SK-N-SH (cell line): ENCODE data around the gene NDOR1. TPM values are rescaled to one million over a fixed set of nuclear protein-coding genes. Genes with fewer than 3 reads are reported as not detected.

ENCODE experiments used
- CTCF ChIA-PET: fragments of 300-600, 350-600 bp; formaldehyde crosslinking; extraction: SDS; loops from one replicate; lab custom pipeline; 2021; lab: Yijun Ruan, JAX
- POLR2A ChIA-PET: fragments of 350-600 bp; sonication (Branson Sonifier 250); formaldehyde crosslinking; extraction: SDS; loops from one replicate; lab custom pipeline; 2020; ENCODE audit warnings: antibody characterized with exemption, inconsistent platforms; lab: Yijun Ruan, JAX
- DNase-seq: peaks from one replicate; pipeline ENCODE4 v3.0.0; 2012
- H2AFZ ChIP-seq: fragments of 200-600 bp; sonication (generic); 2 replicates; pipeline ENCODE4 v1.8.1; 2016; ENCODE audit warnings: antibody characterized with exemption, mild to moderate bottlenecking, low read depth
- H3F3A ChIP-seq: fragments of 200-600 bp; sonication (generic); replicated peaks from 2 replicates; pipeline ENCODE3; 2016; ENCODE audit warnings: antibody characterized with exemption, mild to moderate bottlenecking; ENCODE audit not compliant: insufficient read depth
- H3K27ac ChIP-seq, 2 experiments: fragments of 200-500 bp in 1 of 2; fragments of 200-600 bp in 1 of 2; sonication (Bioruptor generic) in 1 of 2; sonication (generic), shearing (Covaris generic) in 1 of 2; 2 replicates each; pipeline versions ENCODE4 v1.5.1 to v1.6.1; 2014 to 2016; ENCODE audit warnings: low read depth in 2 of 2, inconsistent platforms in 1 of 2, low read length in 1 of 2, mild to moderate bottlenecking in 1 of 2, mixed read lengths in 1 of 2
- H3K27me3 ChIP-seq: fragments of 200-600 bp; sonication (generic), shearing (Covaris generic); 2 replicates; pipeline ENCODE4 v1.6.1; 2016; ENCODE audit warnings: mixed run types; ENCODE audit not compliant: insufficient read depth
- H3K36me3 ChIP-seq, 2 experiments: fragments of 200-500 bp in 1 of 2; fragments of 200-600 bp in 1 of 2; sonication (Bioruptor generic) in 1 of 2; sonication (generic) in 1 of 2; replicated peaks in 1 of 2; 2 replicates each; pipeline versions ENCODE3 to v1.5.1; 2014 to 2016; ENCODE audit warnings: low read length in 1 of 2, mild to moderate bottlenecking in 1 of 2; ENCODE audit not compliant: insufficient read depth in 2 of 2, control insufficient read depth in 1 of 2
- H3K4me1 ChIP-seq, 2 experiments: fragments of 200-500 bp in 1 of 2; fragments of 200-600 bp in 1 of 2; sonication (Bioruptor generic) in 1 of 2; sonication (generic), shearing (Covaris generic) in 1 of 2; 2 replicates each; pipeline versions ENCODE4 v1.5.1 to v1.6.1; 2014 to 2016; ENCODE audit warnings: low read depth in 1 of 2, low read length in 1 of 2, mixed run types in 1 of 2; ENCODE audit not compliant: insufficient read depth in 2 of 2, control insufficient read depth in 1 of 2
- H3K4me2 ChIP-seq: fragments of 200-600 bp; sonication (generic), shearing (Covaris generic); 2 replicates; pipeline ENCODE4 v1.6.1; 2017; ENCODE audit warnings: mixed run types
- H3K4me3 ChIP-seq, 2 experiments: fragments of 200-500 bp in 1 of 2; fragments of 200-600 bp in 1 of 2; sonication (Bioruptor generic) in 1 of 2; sonication (generic), shearing (Covaris generic) in 1 of 2; 2 replicates each; pipeline versions ENCODE4 v1.5.1 to v1.8.1; 2014 to 2016; ENCODE audit warnings: low read depth in 2 of 2, inconsistent platforms in 1 of 2, low read length in 1 of 2, mild to moderate bottlenecking in 1 of 2, mixed read lengths in 1 of 2, moderate library complexity in 1 of 2
- H3K79me2 ChIP-seq: fragments of 200-600 bp; sonication (generic); 2 replicates; pipeline ENCODE4 v1.8.1; 2017; ENCODE audit warnings: mild to moderate bottlenecking; ENCODE audit not compliant: insufficient read depth
- H3K9ac ChIP-seq: fragments of 200-600 bp; sonication (generic); 2 replicates; pipeline ENCODE4 v1.6.1; 2017; ENCODE audit warnings: mixed run types
- H3K9me2 ChIP-seq: fragments of 200-600 bp; sonication (generic); 2 replicates; pipeline ENCODE4 v1.6.1; 2017; ENCODE audit warnings: mixed run types
- H3K9me3 ChIP-seq: fragments of 200-600 bp; sonication (generic); 2 replicates; pipeline ENCODE4 v1.6.1; 2017; ENCODE audit warnings: mixed run types, mild to moderate bottlenecking, moderate library complexity
- H4K20me1 ChIP-seq: fragments of 200-600 bp; sonication (generic); 2 replicates; pipeline ENCODE4 v1.6.1; 2017; ENCODE audit warnings: mild to moderate bottlenecking, mixed run types; ENCODE audit not compliant: insufficient read depth
- CHD2 ChIP-seq: fragments of 150-350 bp; IDR thresholded peaks from 2 replicates; pipeline ENCODE4 v1.6.1; 2018; ENCODE audit warnings: low read length; ENCODE audit not compliant: partially characterized antibody
- EP300 ChIP-seq, 2 experiments: IDR thresholded peaks; 2 replicates each; pipeline versions ENCODE4 v1.4.0 to v1.6.1; 2012; ENCODE audit warnings: borderline replicate concordance in 1 of 2, low read depth in 1 of 2, low read length in 1 of 2
- EZH2phosphoT487 ChIP-seq: fragments of 200-600 bp; sonication (generic); IDR thresholded peaks from 2 replicates; pipeline ENCODE4 v1.6.1; 2017; ENCODE audit warnings: low read depth, mixed run types, mild to moderate bottlenecking, antibody characterized with exemption, moderate library complexity, borderline replicate concordance
- FOXJ3 ChIP-seq: sonication (generic); formaldehyde crosslinking; IDR thresholded peaks from 2 replicates; pipeline ENCODE4 v1.5.1; 2020; ENCODE audit warnings: mild to moderate bottlenecking, missing genetic modification reagents
- GABPA ChIP-seq: IDR thresholded peaks from 2 replicates; pipeline ENCODE4 v1.4.0; 2012; ENCODE audit warnings: low read depth, mild to moderate bottlenecking
- MXI1 ChIP-seq: IDR thresholded peaks from 2 replicates; pipeline ENCODE4 v1.6.1; 2012; ENCODE audit warnings: mild to moderate bottlenecking, low read depth, low read length, improper control_type of control experiment
- NFIC ChIP-seq: IDR thresholded peaks from 2 replicates; pipeline ENCODE4 v1.4.0; 2012; ENCODE audit warnings: borderline replicate concordance
- RAD21 ChIP-seq: IDR thresholded peaks from 2 replicates; pipeline ENCODE4 v1.6.1; 2012; ENCODE audit warnings: mild to moderate bottlenecking, low read length
- RFX5 ChIP-seq: IDR thresholded peaks from 2 replicates; pipeline ENCODE4 v1.6.1; 2012; ENCODE audit warnings: mild to moderate bottlenecking, improper control_type of control experiment, low read length
- TAF1 ChIP-seq: IDR thresholded peaks from 2 replicates; pipeline ENCODE4 v1.6.1; 2012; ENCODE audit warnings: low read depth, mild to moderate bottlenecking, low read length, moderate library complexity, borderline replicate concordance
- TCF12 ChIP-seq: IDR thresholded peaks from 2 replicates; pipeline ENCODE4 v1.4.0; 2012
- WGBS: methylation state at CpG from one replicate; pipeline ENCODE4 v1.1.6; 2017; ENCODE audit warnings: low lambda C conversion rate; 5-methylcytosine and 5-hydroxymethylcytosine counted together
- polyA plus RNA-seq, 3 experiments: library from polyadenylated mRNA; depleted of rRNA; stranded (reverse); fragments of >200 nt; gene quantifications; 2 replicates each; pipeline ENCODE4 v1.2.3, GENCODE V29; 2012
- TF ChIP-seq, protein P1 (sequence below): fragments of 200-600 bp; sonication (generic); IDR thresholded peaks from 2 replicates; pipeline ENCODE4 v1.6.1; 2017; ENCODE audit warnings: antibody characterized with exemption, mild to moderate bottlenecking, moderate library complexity

Gene NDOR1
- polyA plus RNA-seq, 1 of the 3 experiments (the other 2 are of a cell fraction) = 8.6 TPM

- no peak for TF ChIP-seq TAF1
Measured at GRCh38 chr9:137157618-137158415, 47.7 kb upstream of the NDOR1 start (continued).

DNA sequence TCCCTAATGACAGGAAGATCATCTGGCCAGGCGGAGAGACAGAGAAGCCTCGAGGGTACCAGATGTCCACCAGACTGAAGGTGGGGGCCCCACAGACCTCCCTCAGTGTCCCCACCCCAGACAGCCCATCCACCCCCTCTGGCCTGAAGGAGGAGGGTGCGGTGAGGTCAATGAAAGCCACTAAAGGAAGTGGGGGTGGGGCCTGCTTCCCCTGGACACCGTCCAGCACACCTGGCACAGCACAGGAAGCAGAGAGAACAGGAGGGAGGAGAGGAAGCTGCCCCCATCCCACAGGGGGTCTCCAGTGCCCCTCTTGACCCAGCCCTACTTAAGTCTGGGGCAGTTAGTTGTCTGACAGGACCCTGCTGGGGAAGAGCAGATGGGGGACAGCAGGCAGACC lies 46.9 kb upstream of the NDOR1 start:
- 43% methylated on average over 4 of the region's 4 CpGs for WGBS

DNA sequence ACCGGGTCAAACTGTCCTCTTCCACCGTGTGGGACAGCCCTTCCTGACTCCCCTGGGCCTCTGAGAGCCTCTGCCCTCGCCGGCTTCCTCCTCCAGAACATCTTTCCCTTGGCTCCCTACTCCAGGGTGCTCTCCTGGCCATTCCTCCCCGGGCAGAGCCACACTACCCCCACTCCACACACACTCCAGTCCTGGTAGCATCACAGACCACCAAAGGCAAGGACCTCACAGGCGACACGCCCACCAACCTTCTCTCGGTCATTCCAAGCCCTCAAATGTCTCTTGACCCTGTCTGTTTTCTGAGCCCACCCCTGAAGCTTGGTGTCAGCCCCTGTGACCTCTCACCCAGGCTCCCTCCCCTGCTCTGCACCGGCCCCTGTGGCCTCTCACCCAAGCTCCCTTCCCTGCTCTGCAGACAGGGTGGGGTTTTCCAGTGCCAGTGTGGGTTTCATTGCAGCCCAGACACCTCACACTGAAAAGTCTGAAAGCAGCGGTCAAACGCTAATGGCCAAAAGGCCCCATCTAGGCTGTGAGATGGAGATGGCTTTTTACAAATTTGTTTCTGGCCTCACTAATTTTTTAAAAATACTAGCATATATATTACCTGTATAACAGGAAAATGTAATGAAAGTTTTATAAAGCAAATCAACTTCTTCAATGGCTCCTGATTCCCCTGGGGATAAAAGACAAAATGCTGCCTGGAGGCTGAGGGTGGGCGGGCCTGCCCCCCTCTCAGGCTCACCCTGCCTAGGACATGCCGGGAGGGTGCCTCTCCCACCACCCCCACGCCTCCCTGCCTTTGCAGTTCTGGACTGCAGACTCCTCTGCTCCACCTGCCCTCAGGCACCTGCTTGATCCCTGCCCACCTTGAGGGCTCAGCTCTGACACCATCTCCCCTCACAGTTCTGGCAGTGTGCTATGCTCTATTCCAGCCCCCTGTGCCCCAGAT lies 46.1 kb upstream of the NDOR1 start:
- no peak overlapping the region for H3K27ac ChIP-seq
- TF ChIP-seq FOXJ3 (no peak), CHD2 (no peak), TCF12 (no peak), RAD21 (no peak), MXI1 (no peak), GABPA (no peak)
- TF ChIP-seq, protein P1, sequence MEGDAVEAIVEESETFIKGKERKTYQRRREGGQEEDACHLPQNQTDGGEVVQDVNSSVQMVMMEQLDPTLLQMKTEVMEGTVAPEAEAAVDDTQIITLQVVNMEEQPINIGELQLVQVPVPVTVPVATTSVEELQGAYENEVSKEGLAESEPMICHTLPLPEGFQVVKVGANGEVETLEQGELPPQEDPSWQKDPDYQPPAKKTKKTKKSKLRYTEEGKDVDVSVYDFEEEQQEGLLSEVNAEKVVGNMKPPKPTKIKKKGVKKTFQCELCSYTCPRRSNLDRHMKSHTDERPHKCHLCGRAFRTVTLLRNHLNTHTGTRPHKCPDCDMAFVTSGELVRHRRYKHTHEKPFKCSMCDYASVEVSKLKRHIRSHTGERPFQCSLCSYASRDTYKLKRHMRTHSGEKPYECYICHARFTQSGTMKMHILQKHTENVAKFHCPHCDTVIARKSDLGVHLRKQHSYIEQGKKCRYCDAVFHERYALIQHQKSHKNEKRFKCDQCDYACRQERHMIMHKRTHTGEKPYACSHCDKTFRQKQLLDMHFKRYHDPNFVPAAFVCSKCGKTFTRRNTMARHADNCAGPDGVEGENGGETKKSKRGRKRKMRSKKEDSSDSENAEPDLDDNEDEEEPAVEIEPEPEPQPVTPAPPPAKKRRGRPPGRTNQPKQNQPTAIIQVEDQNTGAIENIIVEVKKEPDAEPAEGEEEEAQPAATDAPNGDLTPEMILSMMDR = no peak
- H3K9me2 ChIP-seq = no peaks in the 10 kb centered on the region
- 50% methylated on average over 14 of the region's 14 CpGs for WGBS
- no peak overlapping the region for H2AFZ ChIP-seq
- no peaks in the 10 kb centered on the region for H3K79me2 ChIP-seq
- ChIA-PET CTCF (interaction anchor here (1.5 kb wide), 1 partner anchor 68 kb away, joined by 4 read pairs; the partner anchor contains the start of gene RNF224), POLR2A (no interaction called here)
- H3K9me3 ChIP-seq = no peaks in the 10 kb centered on the region
- no peaks in the 10 kb centered on the region for H3F3A ChIP-seq
- H3K4me3 ChIP-seq = no peak overlapping the region
- H3K4me1 ChIP-seq = peaks cover 0 to 3% of the 10 kb centered on the region in 2 experiments; a peak in 1 of 4 replicates
- H3K36me3 ChIP-seq = no peaks in the 10 kb centered on the region
- H3K9ac ChIP-seq = no peak overlapping the region
- no peak for DNase-seq
- H4K20me1 ChIP-seq = no peaks in the 10 kb centered on the region
- H3K4me2 ChIP-seq = no peak overlapping the region
- no peaks in the 10 kb centered on the region for H3K27me3 ChIP-seq

More for the DNA sequence above, 46.9 kb upstream of the NDOR1 start:
- Histone ChIP-seq H3K9me2 (no peaks in the 10 kb centered on the region), H3K9ac (no peak overlapping the region), H4K20me1 (no peaks in the 10 kb centered on the region), H3K27me3 (no peaks in the 10 kb centered on the region), H3K4me3 (no peak overlapping the region), H2AFZ (no peak overlapping the region), H3K4me1 (peaks cover 0 to 3% of the 10 kb centered on the region in 2 experiments; a peak in 1 of 4 replicates), H3K36me3 (no peaks in the 10 kb centered on the region)
- CTCF ChIA-PET = interaction anchor here (1.0 to 1.5 kb wide), 2 partner anchors 13 to 69 kb away, joined by 3 to 4 read pairs; partner anchors contain the start of genes RNF224 and TMEM210
- TF ChIP-seq NFIC (no peak), RFX5 (no peak), EP300 (IDR thresholded peaks at IDR 0.05; ENCODE audit: borderline replicate concordance in 1 of 2, low read depth in 1 of 2, low read length in 1 of 2) (no peak), EZH2phosphoT487 (no peak), MXI1 (no peak)
- TF ChIP-seq, all 33 proteins: peak for 0
- Histone ChIP-seq H3K79me2 (no peaks in the 10 kb centered on the region), H3K4me2 (no peak overlapping the region), H3F3A (no peaks in the 10 kb centered on the region), H3K27ac (no peak overlapping the region), H3K9me3 (no peaks in the 10 kb centered on the region)
- no peak for DNase-seq
- POLR2A ChIA-PET = no interaction called here
